Left hindlimb (tissue), 1 donor: ENCODE data around the gene MAP4.
"Not testable (repeated sequence)": the region's sequence is repeated elsewhere in the genome, so short reads cannot be mapped to it uniquely, and the experiment has no call there.

ENCODE experiments used
- DNase-seq: peaks from one replicate; pipeline ENCODE4 v3.0.0-alpha.2; 2018

MAP4 gene

GRCh38 chr3:47895241-47895640 lies 121.0 kb downstream of the MAP4 start:
- DNase-seq = no peak

GRCh38 chr3:47892286-47893040 lies 123.8 kb downstream of the MAP4 start:
- no peak for DNase-seq

GRCh38 chr3:47891613-47892005 lies 124.6 kb downstream of the MAP4 start:
- DNase-seq = no peak

- DNase-seq = no peak
Observed at GRCh38 chr3:47890828-47891612, 125.2 kb downstream of the MAP4 start.

- no peak for DNase-seq
Observed at GRCh38 chr3:47890126-47890827, 125.9 kb downstream of the MAP4 start.

- DNase-seq = no peak
Observed at GRCh38 chr3:47888986-47889757, 127.0 kb downstream of the MAP4 start.

GRCh38 chr3:47887991-47888390 lies 128.2 kb downstream of the MAP4 start:
- DNase-seq = not testable (repeated sequence)

- DNase-seq = no peak
Observed at GRCh38 chr3:47885168-47885567, 131.0 kb downstream of the MAP4 start.

GRCh38 chr3:47884603-47885002 lies 131.6 kb downstream of the MAP4 start:
- DNase-seq = no peak

- DNase-seq = no peak
Observed at GRCh38 chr3:47882338-47882737, 133.9 kb downstream of the MAP4 start.

GRCh38 chr3:47877719-47878118 lies 138.5 kb downstream of the MAP4 start:
- DNase-seq = no peak

- DNase-seq = no peak
Observed at GRCh38 chr3:47877290-47877689, 138.9 kb downstream of the MAP4 start.

- DNase-seq = no peak
Observed at GRCh38 chr3:47874913-47875312, 141.3 kb downstream of the MAP4 start.

GRCh38 chr3:47874438-47874837 lies 141.8 kb downstream of the MAP4 start:
- no peak for DNase-seq

- DNase-seq = no peak
Observed at GRCh38 chr3:47872916-47873315, 143.3 kb downstream of the MAP4 start.

GRCh38 chr3:47871389-47871788 lies 144.8 kb downstream of the MAP4 start:
- DNase-seq = no peak

- DNase-seq = no peak
Observed at GRCh38 chr3:47870702-47871260, 145.4 kb downstream of the MAP4 start.

- no peak for DNase-seq
Observed at GRCh38 chr3:47870156-47870555, 146.1 kb downstream of the MAP4 start.

- no peak for DNase-seq
Observed at GRCh38 chr3:47868306-47868705, 147.9 kb downstream of the MAP4 start.

GRCh38 chr3:47867451-47868044 lies 148.7 kb downstream of the MAP4 start:
- DNase-seq = no peak

GRCh38 chr3:47865192-47865591 lies 151.0 kb downstream of the MAP4 start:
- DNase-seq = no peak
